Keratinocyte (primary cell): Measurements from ENCODE around the gene CA12. TPM values are rescaled to one million over a fixed set of nuclear protein-coding genes. Genes with fewer than 3 reads are reported as not detected.

ENCODE experiments used
- DNase-seq: peaks from one replicate; pipeline ENCODE4 v3.0.0-alpha.2; 2011; ENCODE audit warnings: low read depth, missing footprints, low spot score
- FAIRE-seq: peaks from 2 replicates; lab custom pipeline; 2011; peaks lifted over from hg19 to GRCh38; lab: Jason Lieb, UNC
- H2AFZ ChIP-seq: 2 replicates; pipeline ENCODE4 v1.6.0; 2012; ENCODE audit warnings: low read length, control low read depth, inconsistent platforms; ENCODE audit not compliant: control insufficient read depth
- H3K27ac ChIP-seq: 2 replicates; pipeline ENCODE4 v1.5.1; 2011; ENCODE audit warnings: low read length; ENCODE audit not compliant: control insufficient read depth, insufficient read depth
- H3K27me3 ChIP-seq: 3 replicates; pipeline ENCODE4 v1.6.0; 2011; ENCODE audit warnings: low read length; ENCODE audit not compliant: control insufficient read depth, insufficient read depth; ENCODE audit errors: extremely low read depth
- H3K36me3 ChIP-seq, 2 experiments: 2 replicates in 1 of 2; 3 replicates in 1 of 2; pipeline ENCODE4 v1.5.1; 2011; ENCODE audit warnings: low read length in 2 of 2, mild to moderate bottlenecking in 1 of 2; ENCODE audit not compliant: control insufficient read depth in 2 of 2, insufficient read depth in 2 of 2; ENCODE audit errors: extremely low read depth in 1 of 2
- H3K4me1 ChIP-seq: 3 replicates; pipeline ENCODE4 v1.5.1; 2011; ENCODE audit warnings: low read length; ENCODE audit not compliant: control insufficient read depth, insufficient read depth; ENCODE audit errors: extremely low read depth
- H3K4me2 ChIP-seq: 3 replicates; pipeline ENCODE4 v1.6.0; 2011; ENCODE audit warnings: low read depth, low read length; ENCODE audit not compliant: control insufficient read depth, insufficient read depth; ENCODE audit errors: extremely low read depth
- H3K4me3 ChIP-seq, 3 experiments: fragments of 200-600 bp in 1 of 3; sonication (generic) in 1 of 3; 2 replicates in 2 of 3; 3 replicates in 1 of 3; pipeline ENCODE4 v1.5.1; 2011 to 2016; ENCODE audit warnings: low read length in 3 of 3, mild to moderate bottlenecking in 3 of 3, control low read depth in 2 of 3, inconsistent platforms in 1 of 3, low read depth in 1 of 3, mixed read lengths in 1 of 3, mixed run types in 1 of 3, moderate library complexity in 1 of 3; ENCODE audit not compliant: control insufficient read depth in 2 of 3, insufficient read depth in 2 of 3; ENCODE audit errors: extremely low read depth in 1 of 3
- H3K79me2 ChIP-seq: 2 replicates; pipeline ENCODE4 v1.6.0; 2012; ENCODE audit warnings: low read length; ENCODE audit not compliant: control insufficient read depth, insufficient read depth
- H3K9ac ChIP-seq: 3 replicates; pipeline ENCODE4 v1.6.0; 2011; ENCODE audit warnings: low read length; ENCODE audit not compliant: control insufficient read depth, insufficient read depth; ENCODE audit errors: extremely low read depth
- H3K9me1 ChIP-seq: 3 replicates; pipeline ENCODE4 v1.6.0; 2011; ENCODE audit warnings: low read length; ENCODE audit not compliant: control insufficient read depth, insufficient read depth; ENCODE audit errors: extremely low read depth
- H3K9me3 ChIP-seq: 2 replicates; pipeline ENCODE4 v1.5.1; 2012; ENCODE audit warnings: low read depth, low read length; ENCODE audit not compliant: control insufficient read depth
- H4K20me1 ChIP-seq: 3 replicates; pipeline ENCODE4 v1.6.0; 2011; ENCODE audit warnings: low read length; ENCODE audit not compliant: control insufficient read depth, insufficient read depth; ENCODE audit errors: extremely low read depth
- CTCF ChIP-seq, 3 experiments: IDR thresholded peaks in 1 of 3; conservative IDR thresholded peaks in 1 of 3; optimal IDR thresholded peaks in 1 of 3; 2 replicates in 2 of 3; 3 replicates in 1 of 3; pipeline versions ENCODE3 to v1.5.1; 2011; ENCODE audit warnings: low read length in 3 of 3, mild to moderate bottlenecking in 3 of 3, moderate library complexity in 2 of 3, control low read depth in 1 of 3, inconsistent platforms in 1 of 3; ENCODE audit not compliant: insufficient read depth in 2 of 3; ENCODE audit errors: extremely low read depth in 1 of 3
- EZH2 ChIP-seq: IDR thresholded peaks from one replicate; pipeline ENCODE4 v1.6.1; 2012; ENCODE audit warnings: inconsistent platforms, mild to moderate bottlenecking, low read length, moderate library complexity
- dilution Hi-C: fragments of 300-500 bp; cut with MboI; formaldehyde crosslinking; loops from one replicate; pipeline ENCODE4 v1.7.0; 2020; ENCODE audit warnings: low sequenced_read_pairs; ENCODE audit not compliant: extremely low pct_ligation_motif_present
- polyA plus RNA-seq, 5 experiments: library from polyadenylated mRNA; depleted of rRNA in 3 of 5; stranded (reverse) in 3 of 5; stranded (forward) in 1 of 5; unstranded in 1 of 5; fragments of >200 nt; gene quantifications; 1 replicate in 1 of 5; 2 replicates in 3 of 5; 3 replicates in 1 of 5; pipeline versions ENCODE4 v1.2.1 to v1.2.3, GENCODE V29; 2011 to 2012; ENCODE audit warnings: missing spikeins in 2 of 5, low read depth in 1 of 5, low replicate concordance in 1 of 5

Gene CA12
- polyA plus RNA-seq, 1 donor (not counting 4 experiments of a cell fraction or from before 2014, with no cell fraction given), result 158 TPM

GRCh38 chr15:63412551-63412950 lies 30.9 kb upstream of the CA12 start:
- H3K9me1 ChIP-seq, result no peaks in the 10 kb centered on the region
- H3K9ac ChIP-seq, result no peak overlapping the region
- no peak overlapping the region for H3K4me2 ChIP-seq
- no peak overlapping the region for H2AFZ ChIP-seq
- dilution Hi-C loops, result no loop called here
- no peaks in the 10 kb centered on the region for H3K4me1 ChIP-seq
- no peaks in the 10 kb centered on the region for H4K20me1 ChIP-seq
- no peaks in the 10 kb centered on the region for H3K9me3 ChIP-seq
- no peaks in the 10 kb centered on the region for H3K79me2 ChIP-seq
- peaks cover 19% of the 10 kb centered on the region for H3K27me3 ChIP-seq
- TF ChIP-seq EZH2 (no peak), CTCF (optimal IDR thresholded peaks at IDR 0.05 in 1 of 3, IDR thresholded peaks at IDR 0.05 in 1 of 3, conservative IDR thresholded peaks at IDR 0.05 in 1 of 3; ENCODE audit: extremely low read depth in 1 of 3, insufficient read depth in 2 of 3, low read length in 3 of 3) (no peak)
- DNase-seq (no peak), FAIRE-seq (no peak)
- H3K4me3 ChIP-seq, result no peak overlapping the region
- no peak overlapping the region for H3K27ac ChIP-seq
- no peaks in the 10 kb centered on the region for H3K36me3 ChIP-seq

GRCh38 chr15:63411866-63412265 lies 30.2 kb upstream of the CA12 start:
- Histone ChIP-seq H3K27ac (no peak overlapping the region), H3K79me2 (no peaks in the 10 kb centered on the region), H2AFZ (no peak overlapping the region), H3K36me3 (no peaks in the 10 kb centered on the region), H3K9ac (no peak overlapping the region), H3K4me2 (no peak overlapping the region), H3K27me3 (peaks cover 19% of the 10 kb centered on the region), H4K20me1 (no peaks in the 10 kb centered on the region), H3K9me1 (no peaks in the 10 kb centered on the region), H3K4me3 (no peak overlapping the region), H3K9me3 (no peaks in the 10 kb centered on the region), H3K4me1 (no peaks in the 10 kb centered on the region)
- FAIRE-seq (no peak), DNase-seq (no peak)
- dilution Hi-C loops, result no loop called here
- TF ChIP-seq EZH2, result no peak
- TF ChIP-seq CTCF (optimal IDR thresholded peaks at IDR 0.05 in 1 of 3, IDR thresholded peaks at IDR 0.05 in 1 of 3, conservative IDR thresholded peaks at IDR 0.05 in 1 of 3; ENCODE audit: extremely low read depth in 1 of 3, insufficient read depth in 2 of 3, low read length in 3 of 3), result no peak
